Left renal pelvis (tissue), 4 donors: ENCODE results near the gene ZNF784. TPM values are rescaled to one million over a fixed set of nuclear protein-coding genes. Genes with fewer than 3 reads are reported as not detected.
"Not testable (repeated sequence)": the region's sequence is repeated elsewhere in the genome, so short reads cannot be mapped to it uniquely, and the experiment has no call there.

Experiments
- DNase-seq, 4 donors: peaks; one replicate each; pipeline ENCODE4 v3.0.0-alpha.2; 2013; ENCODE audit warnings: low read depth in 4 of 4, low spot score in 3 of 4
- polyA plus RNA-seq, 4 donors: library from polyadenylated mRNA; unstranded; fragments of 120-200 nt; gene quantifications; one replicate each; pipeline ENCODE4 v1.2.1, GENCODE V29; 2013; ENCODE audit not compliant: insufficient read length in 4 of 4

Gene ZNF784
- polyA plus RNA-seq, 4 donors: 5.3 to 14.2 (median 9.9) TPM

DNA sequence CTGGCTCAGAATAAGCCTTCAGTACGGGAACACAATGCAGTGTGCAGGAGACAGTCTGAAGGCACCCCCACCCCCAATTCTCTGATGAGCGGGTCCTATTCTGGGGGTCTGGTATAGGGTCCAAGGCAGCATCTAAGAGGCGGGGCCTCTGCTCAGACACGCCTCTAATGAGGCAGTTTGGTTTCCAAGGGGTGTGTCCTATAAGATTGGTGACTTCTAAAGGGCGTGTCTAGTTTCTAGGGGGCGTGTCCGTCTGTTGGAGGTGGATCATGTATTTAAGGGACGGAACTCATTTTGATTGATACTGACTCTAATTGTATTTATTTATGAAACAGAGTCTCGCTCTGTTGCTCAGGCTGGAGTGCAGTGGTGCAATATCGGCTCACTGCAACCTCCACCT, 33.7 kb downstream of the ZNF784 start:
- no peak for DNase-seq

DNA sequence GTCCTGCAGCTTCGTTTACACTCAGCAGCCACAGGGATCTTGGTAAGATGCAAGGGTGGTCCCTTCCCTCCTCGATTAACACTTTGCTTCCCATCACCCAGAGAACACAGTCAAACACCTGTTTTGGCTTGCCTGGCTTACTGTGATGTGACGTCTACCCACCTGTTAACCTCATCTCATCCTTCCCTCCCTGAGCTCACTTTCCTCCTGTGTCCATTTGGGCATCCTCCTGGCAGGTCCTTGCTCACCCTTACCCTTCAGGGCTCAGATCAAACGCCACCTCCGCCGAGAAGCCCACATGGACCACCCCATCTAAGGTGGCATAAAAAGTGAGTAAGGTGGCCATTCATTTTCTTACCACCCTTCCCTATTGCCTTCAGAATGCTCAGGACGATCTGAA, 34.3 kb downstream of the ZNF784 start:
- DNase-seq: no peak

GRCh38 chr19:55588738-55589137, 35.6 kb downstream of the ZNF784 start:
- no peak for DNase-seq

- peak in 3 of 4 donors; percentile 91 to 93 (median 92) for DNase-seq
Measured at GRCh38 chr19:55586976-55587668, 37.2 kb downstream of the ZNF784 start.

DNA sequence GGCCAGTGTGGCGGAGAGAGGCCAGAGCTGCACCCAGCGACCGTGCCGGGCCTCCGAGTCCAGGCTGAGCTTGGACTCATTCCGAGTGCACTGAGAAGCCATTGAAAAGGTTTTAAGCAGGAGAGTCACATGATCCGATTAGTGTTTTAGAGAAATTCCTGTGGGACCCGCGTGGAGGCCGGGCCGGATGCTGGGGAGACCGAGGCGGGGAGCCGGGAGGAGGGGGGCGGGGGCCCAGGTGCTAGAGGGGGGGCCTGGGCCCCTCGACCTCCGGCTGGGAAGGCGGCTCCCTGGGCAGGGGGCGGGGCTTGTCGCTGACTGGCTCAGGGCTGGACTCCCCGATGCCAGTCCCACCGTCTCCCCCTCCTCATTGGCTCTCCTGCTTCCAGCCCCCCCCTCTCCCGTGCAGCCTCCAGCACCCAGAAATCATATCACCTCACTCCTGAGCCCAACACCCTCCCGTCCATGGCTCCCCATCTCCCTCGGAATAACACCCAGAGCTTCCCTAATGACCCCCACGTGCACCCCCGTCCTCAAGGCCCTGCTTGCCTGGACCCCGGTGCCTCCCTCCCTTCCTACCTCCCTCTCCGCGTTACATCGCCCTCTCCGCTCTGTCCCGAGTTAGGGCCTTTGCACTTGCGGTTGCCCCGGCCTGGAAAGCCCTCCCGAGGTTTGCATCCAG, 38.6 kb downstream of the ZNF784 start:
- DNase-seq: peak in 2 of 4 donors; percentile 76 to 77

GRCh38 chr19:55584871-55585270, 39.5 kb downstream of the ZNF784 start:
- no peak for DNase-seq

DNA sequence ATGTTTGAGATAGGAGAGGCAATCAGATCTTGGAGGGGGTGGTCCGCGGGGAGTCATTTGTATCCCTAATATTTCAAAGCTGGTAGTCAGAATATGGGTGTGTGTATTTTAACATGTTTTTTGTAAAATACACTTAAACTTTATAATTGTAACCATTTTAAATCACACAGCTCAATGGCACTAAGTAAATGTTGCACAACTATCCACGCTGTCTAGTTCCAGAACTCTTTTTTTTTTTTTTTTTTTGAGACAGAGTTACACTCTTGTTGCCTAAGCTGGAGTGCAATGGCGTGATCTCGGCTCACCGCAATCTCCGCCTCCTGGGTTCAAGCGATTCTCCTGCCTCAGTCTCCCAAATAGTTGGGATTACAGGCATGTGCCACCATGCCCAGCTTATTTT, 40.5 kb downstream of the ZNF784 start:
- not testable (repeated sequence) for DNase-seq

GRCh38 chr19:55582284-55582683, 42.1 kb downstream of the ZNF784 start:
- DNase-seq: not testable (repeated sequence)

DNA sequence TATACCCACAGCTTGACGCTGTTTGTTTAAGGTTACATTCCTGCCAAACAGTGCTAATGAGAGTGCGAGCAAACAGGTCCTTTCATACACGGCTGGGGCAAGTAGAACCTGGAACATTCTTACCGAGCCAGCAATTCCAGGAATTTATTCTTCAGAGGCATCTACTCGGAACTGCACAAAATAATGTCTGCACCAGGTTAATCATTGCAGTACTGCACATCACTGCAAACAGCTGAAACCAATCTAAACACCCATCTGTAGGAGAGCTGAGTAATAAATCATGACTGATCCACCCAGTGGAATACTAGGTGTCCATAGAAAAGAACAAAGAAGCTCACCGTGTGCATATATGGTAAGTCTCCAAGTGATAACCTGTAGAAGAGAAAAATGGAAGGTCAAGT, 42.5 kb downstream of the ZNF784 start:
- no peak for DNase-seq

- DNase-seq: no peak
Measured at GRCh38 chr19:55581145-55581822, 43.1 kb downstream of the ZNF784 start.

DNA sequence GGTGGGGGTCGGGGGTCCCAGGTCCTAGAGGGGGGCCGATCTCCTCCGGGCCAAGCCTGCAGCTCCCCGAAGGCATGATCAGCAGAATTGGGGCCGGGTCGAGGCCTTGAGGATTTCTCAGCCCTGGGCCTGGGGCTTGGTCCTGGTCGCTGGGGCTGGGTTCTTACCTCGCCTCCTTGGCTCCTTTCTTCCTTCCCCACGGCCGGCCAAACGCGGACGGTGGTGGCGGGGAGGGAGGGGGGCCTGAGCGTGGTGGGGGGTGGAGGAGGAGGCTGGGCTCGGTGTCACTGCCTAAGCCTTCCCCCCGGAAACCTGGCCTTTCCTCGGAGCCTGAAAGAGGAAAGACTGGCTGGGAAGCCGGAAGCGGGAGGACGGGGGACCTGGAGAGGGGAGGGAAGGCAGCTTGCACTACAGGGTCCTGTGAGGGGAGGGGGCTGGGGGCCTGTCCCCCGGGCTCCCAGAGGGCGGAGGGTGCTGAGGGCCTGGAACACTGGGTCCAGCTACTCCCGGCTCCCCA, 43.7 kb downstream of the ZNF784 start, which contains the start of gene ZNF579:
Gene ZNF579 (minus strand): TSS at position 221 of the 517 bp plus-strand sequence. CDS start 1,209 bp downstream, outside the sequence.
- DNase-seq: peak in 2 of 4 donors; percentile 80 to 87

DNA sequence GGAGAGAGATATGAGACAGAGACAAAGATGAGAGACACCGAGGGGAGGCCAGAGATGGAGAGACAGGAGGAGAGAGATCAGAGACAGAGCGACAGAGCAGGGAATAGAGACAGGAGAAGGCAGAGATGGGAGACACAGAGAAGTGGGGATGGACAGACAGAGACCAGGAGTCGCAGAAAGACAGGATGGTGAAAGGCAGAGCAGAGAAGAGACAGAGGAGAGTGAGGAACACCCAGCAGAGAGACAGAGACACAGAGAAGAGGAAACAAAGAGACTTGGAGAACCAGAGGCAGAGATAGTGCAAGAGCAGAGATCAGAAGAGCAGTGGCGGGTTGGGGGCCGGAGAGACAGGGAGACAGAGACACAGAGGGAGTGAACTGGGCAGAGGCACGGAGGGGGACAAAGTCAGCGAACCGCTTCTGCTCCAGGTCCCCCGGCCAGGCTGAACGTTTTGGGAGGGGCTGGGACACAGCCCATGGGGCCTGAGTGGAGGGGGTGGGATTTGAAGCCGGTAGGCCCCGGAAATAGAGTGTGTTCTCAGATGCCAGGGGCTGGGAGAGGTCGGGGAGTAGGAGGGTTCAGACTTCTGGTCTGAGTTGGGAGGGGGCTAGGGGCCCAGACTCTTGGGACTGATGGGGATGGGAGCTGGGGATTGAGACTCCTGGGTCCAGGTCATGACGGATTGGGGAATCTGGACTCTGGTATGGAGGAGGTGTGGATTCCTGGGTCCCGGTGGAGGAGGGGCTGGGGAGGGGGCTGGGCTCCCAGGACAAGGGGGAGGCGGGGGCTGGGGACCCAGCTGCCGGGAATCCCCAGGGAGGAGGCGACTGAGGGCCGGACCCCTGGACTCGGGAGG, 44.4 kb downstream of the ZNF784 start:
- no peak for DNase-seq

GRCh38 chr19:55578761-55579747, 45.3 kb downstream of the ZNF784 start:
- no peak for DNase-seq

DNA sequence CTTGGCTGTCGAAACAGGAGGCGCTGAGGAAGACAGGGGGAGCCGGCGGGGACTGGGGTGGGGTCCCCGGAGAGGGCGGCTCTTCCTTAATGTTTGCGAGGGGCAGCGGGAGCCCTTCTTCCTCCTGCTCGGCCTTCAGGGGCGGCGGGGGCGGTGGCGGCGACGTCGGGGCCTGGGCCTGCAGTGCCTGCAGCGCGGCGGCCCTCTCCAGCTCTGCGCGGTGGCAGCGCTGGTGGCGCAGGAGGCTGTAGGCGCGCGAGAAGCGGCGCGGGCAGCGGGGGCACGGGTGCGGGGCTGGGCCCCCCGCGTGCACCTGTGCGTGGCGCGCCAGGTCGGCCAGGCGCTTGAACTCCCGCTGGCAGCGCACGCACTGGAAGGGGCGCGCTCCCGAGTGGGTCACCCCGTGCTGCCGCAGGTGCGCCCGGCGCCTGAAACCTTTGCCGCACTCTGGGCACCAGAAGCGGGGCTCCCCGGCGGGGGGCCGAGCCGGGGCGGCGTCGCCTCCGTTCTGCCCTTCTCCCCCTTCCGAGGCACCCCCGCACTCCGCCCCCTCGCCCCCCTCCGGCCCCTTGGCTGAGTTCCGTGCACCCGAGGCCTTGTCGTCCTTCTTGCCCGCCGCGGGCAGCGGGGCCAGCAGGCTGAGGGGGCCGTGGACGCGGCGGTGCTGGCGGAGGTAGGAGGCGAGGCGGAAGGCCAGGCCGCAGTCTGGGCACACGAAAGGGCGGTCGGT, 46.2 kb downstream of the ZNF784 start:
- DNase-seq: no peak

DNA sequence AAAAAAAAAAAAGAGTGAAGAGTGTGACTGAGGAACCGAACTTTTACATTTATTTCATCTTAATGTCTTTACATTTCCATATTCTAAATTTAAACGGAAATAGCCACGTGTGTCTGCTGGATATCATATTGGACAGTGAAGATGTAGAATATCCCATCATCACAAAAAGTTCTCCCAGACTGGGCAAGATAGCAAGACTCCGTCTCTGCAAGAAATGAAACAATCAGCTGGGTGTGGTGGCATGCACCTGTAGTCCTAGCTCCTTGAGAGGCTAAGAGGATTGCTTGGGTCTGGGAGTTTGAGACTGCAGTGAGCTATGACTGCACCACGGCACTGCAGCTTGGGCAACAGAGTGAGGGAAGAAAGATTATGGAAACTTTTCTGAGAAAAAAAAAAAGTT, 47.6 kb downstream of the ZNF784 start:
- DNase-seq: no peak

DNA sequence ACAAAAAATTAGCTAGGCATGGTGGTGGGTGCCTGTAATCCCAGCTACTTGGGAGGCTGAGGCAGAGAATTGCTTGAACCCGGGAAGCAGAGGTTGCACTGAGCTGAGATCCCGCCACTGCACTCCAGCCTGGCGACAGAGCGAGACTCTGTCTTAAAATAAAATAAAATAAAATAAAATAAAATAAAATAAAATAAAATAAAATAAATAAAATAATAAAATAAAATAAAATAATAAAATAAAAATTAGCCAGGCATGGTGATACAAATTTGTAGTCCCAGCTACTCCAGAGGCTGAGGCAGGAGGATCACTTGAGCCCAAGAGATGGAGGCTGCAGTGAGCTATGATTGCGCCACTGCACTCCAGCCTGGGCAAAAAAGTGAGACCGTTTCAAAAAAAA, 50.4 kb downstream of the ZNF784 start:
- not testable (repeated sequence) for DNase-seq
